Activated CD4-positive, alpha-beta T cell treated with anti-CD3 and anti-CD28 coated beads, Interleukin-2, Interleukin-6, amounts not matched to agents 100 ng/mL and 50 ng/mL, durations not matched to agents 16 hours and 8 hours (primary cell): ENCODE measurements around the gene FOXL2NB.

Source experiments
- DNase-seq: peaks from one replicate; pipeline ENCODE4 v3.0.0-alpha.2; 2020

The FOXL2NB gene

GRCh38 chr3:138933068-138933668 lies 13.8 kb upstream of the FOXL2NB start:
- no peak for DNase-seq

GRCh38 chr3:138933981-138934691 lies 12.9 kb upstream of the FOXL2NB start:
- no peak for DNase-seq

GRCh38 chr3:138935505-138935862 lies 11.5 kb upstream of the FOXL2NB start:
- DNase-seq, result no peak

- peak; percentile 77 for DNase-seq
Observed at GRCh38 chr3:138935863-138936740, 10.9 kb upstream of the FOXL2NB start.

GRCh38 chr3:138936741-138937689 lies 10.0 kb upstream of the FOXL2NB start:
- DNase-seq, result no peak

- DNase-seq, result no peak
Observed at GRCh38 chr3:138937690-138938055, 9.3 kb upstream of the FOXL2NB start.

GRCh38 chr3:138938056-138938876 lies 8.8 kb upstream of the FOXL2NB start:
- no peak for DNase-seq

GRCh38 chr3:138938877-138939560 lies 8.0 kb upstream of the FOXL2NB start:
- no peak for DNase-seq

GRCh38 chr3:138939561-138940241 lies 7.3 kb upstream of the FOXL2NB start:
- no peak for DNase-seq

- no peak for DNase-seq
Observed at GRCh38 chr3:138940446-138940845, 6.6 kb upstream of the FOXL2NB start.

- peak; percentile 51 for DNase-seq
Observed at GRCh38 chr3:138941259-138941885, 5.6 kb upstream of the FOXL2NB start.

GRCh38 chr3:138942271-138942670 lies 4.7 kb upstream of the FOXL2NB start:
- no peak for DNase-seq

- no peak for DNase-seq
Observed at GRCh38 chr3:138942861-138943623, 4.0 kb upstream of the FOXL2NB start.

GRCh38 chr3:138943724-138944653 lies 3.0 kb upstream of the FOXL2NB start:
- DNase-seq, result no peak

GRCh38 chr3:138944654-138944928 lies 2.4 kb upstream of the FOXL2NB start:
- no peak for DNase-seq

- DNase-seq, result peak; percentile 24
Observed at GRCh38 chr3:138944929-138945708, 1.9 kb upstream of the FOXL2NB start.
